Adrenal gland (tissue), 5 donors: ENCODE data around the gene PSMB11.
A peak's percentile ranks its signal among the peaks of the same experiment; 100 is the strongest.

Experiments
- POLR2A ChIP-seq, 2 donors: fragments of 450-650 bp; IDR thresholded peaks; one replicate each; pipeline ENCODE4 v1.6.1; 2017; ENCODE audit warnings: antibody characterized with exemption in 2 of 2, mild to moderate bottlenecking in 2 of 2, moderate library complexity in 1 of 2
- TF ChIP-seq, protein P1 (sequence below), 6 experiments: fragments of 450-650 bp in 4 of 6; fragments of 200-600 bp in 2 of 6; sonication (generic) in 1 of 6; IDR thresholded peaks; 1 replicate in 5 of 6; 2 replicates in 1 of 6; pipeline versions ENCODE4 v1.5.1 to v1.8.0; 2016 to 2021; ENCODE audit warnings: antibody characterized with exemption in 6 of 6, mild to moderate bottlenecking in 2 of 6, moderate library complexity in 1 of 6
- donor health status: DM: no; HTN: no; CAD: no.

DNA sequence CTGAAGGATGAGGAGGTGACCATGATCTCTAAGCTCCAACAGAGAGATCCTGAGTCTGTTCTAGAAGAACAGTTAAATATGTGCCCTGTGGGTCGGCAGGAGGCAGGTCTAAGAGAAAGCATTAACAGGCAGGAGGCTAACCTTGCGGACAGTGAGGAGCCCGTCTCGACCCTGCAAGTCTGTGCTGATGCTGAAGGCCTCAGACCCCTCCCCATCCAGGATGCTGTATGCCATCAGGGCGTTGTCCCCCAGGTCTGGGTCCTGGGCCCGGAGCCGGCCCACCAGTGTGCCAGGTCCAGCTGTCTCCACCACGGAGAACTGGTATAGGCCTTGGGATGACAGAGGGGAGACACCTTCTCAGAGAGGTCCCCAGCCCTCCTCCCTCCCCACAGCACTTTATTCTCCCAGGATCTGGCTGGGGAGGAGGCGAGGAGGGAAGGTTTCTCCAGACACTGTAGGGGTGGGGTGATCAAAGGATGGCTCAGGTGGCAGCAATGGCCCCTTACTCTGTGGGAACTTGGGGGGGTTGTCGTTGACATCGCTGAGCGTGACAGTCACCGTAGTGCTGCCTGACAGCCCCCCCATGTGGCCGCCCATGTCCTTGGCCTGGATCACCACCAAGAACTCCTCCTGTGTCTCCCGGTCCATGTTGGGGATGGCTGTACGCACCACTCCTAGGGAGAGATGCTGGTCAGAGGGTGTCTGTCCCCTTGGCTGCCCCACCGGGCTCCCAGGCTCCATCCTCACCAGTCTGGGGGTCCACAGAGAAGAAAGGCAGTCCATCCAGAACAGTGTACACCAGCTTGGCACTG lies 12.2 kb downstream of the PSMB11 start:
- TF ChIP-seq, protein P1, sequence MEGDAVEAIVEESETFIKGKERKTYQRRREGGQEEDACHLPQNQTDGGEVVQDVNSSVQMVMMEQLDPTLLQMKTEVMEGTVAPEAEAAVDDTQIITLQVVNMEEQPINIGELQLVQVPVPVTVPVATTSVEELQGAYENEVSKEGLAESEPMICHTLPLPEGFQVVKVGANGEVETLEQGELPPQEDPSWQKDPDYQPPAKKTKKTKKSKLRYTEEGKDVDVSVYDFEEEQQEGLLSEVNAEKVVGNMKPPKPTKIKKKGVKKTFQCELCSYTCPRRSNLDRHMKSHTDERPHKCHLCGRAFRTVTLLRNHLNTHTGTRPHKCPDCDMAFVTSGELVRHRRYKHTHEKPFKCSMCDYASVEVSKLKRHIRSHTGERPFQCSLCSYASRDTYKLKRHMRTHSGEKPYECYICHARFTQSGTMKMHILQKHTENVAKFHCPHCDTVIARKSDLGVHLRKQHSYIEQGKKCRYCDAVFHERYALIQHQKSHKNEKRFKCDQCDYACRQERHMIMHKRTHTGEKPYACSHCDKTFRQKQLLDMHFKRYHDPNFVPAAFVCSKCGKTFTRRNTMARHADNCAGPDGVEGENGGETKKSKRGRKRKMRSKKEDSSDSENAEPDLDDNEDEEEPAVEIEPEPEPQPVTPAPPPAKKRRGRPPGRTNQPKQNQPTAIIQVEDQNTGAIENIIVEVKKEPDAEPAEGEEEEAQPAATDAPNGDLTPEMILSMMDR (IDR thresholded peaks at IDR 0.05): peak in 1 of 6 experiments; percentile 12
- no peak for TF ChIP-seq POLR2A (IDR thresholded peaks at IDR 0.05)
